CD4-positive, CD25-positive, alpha-beta regulatory T cell (primary cell): ENCODE results near the gene RHOU. TPM values are rescaled to one million over a fixed set of nuclear protein-coding genes. Genes with fewer than 3 reads are reported as not detected.

Experiments
- ATAC-seq, 2 donors: fragments of 150-1000 bp; cut with Tn5 transposase; one replicate each; pipeline ENCODE4 v1.10.0; 2021; ENCODE audit warnings: low read depth in 2 of 2, moderate number of reproducible peaks in 2 of 2, moderate library complexity in 1 of 2
- DNase-seq, 3 donors: peaks; one replicate each; pipeline versions ENCODE4 v3.0.0 to v3.0.0-alpha.2; 2012 to 2022; ENCODE audit warnings: mixed read lengths in 1 of 3
- H3K27ac ChIP-seq: one replicate; pipeline ENCODE4 v1.7.0; 2013; ENCODE audit warnings: mild to moderate bottlenecking, low read length; ENCODE audit not compliant: insufficient read depth, poor library complexity, severe bottlenecking
- H3K27me3 ChIP-seq: one replicate; pipeline ENCODE4 v1.7.0; 2013; ENCODE audit warnings: low read length; ENCODE audit not compliant: control insufficient read depth, insufficient read depth
- H3K36me3 ChIP-seq: one replicate; pipeline ENCODE4 v1.7.0; 2013; ENCODE audit warnings: mild to moderate bottlenecking, low read length, moderate library complexity; ENCODE audit not compliant: control insufficient read depth, insufficient read depth
- H3K4me1 ChIP-seq: 2 replicates; pipeline ENCODE4 v1.7.0; 2013; ENCODE audit warnings: mild to moderate bottlenecking, low read length; ENCODE audit not compliant: insufficient read depth, control insufficient read depth, poor library complexity, severe bottlenecking
- H3K4me3 ChIP-seq: one replicate; pipeline ENCODE4 v1.7.0; 2013; ENCODE audit warnings: low read depth, mild to moderate bottlenecking, low read length, moderate library complexity
- H3K9me3 ChIP-seq, 2 experiments: 1 replicate in 1 of 2; 2 replicates in 1 of 2; pipeline ENCODE4 v1.7.0; 2013; ENCODE audit warnings: low read length in 2 of 2, mild to moderate bottlenecking in 1 of 2, moderate library complexity in 1 of 2; ENCODE audit not compliant: control insufficient read depth in 2 of 2
- H3K27ac Mint-ChIP-seq, 3 donors: one replicate each; pipeline ENCODE4 v1.8.0; 2020 to 2022; ENCODE audit warnings: mild to moderate bottlenecking in 3 of 3, mixed read lengths in 3 of 3, moderate library complexity in 2 of 3
- H3K27me3 Mint-ChIP-seq: one replicate; pipeline ENCODE4 v1.8.0; 2022; ENCODE audit warnings: mild to moderate bottlenecking, mixed read lengths
- H3K36me3 Mint-ChIP-seq: one replicate; pipeline ENCODE4 v1.8.0; 2020; ENCODE audit warnings: mixed read lengths
- H3K4me1 Mint-ChIP-seq, 4 donors: one replicate each; pipeline ENCODE4 v1.8.0; 2020 to 2022; ENCODE audit warnings: mixed read lengths in 4 of 4, mild to moderate bottlenecking in 1 of 4
- H3K4me3 Mint-ChIP-seq, 4 donors: one replicate each; pipeline ENCODE4 v1.8.0; 2020 to 2022; ENCODE audit warnings: mild to moderate bottlenecking in 4 of 4, mixed read lengths in 4 of 4, moderate library complexity in 3 of 4
- H3K9me3 Mint-ChIP-seq, 7 donors: one replicate each; pipeline ENCODE4 v1.8.0; 2020 to 2022; ENCODE audit warnings: mixed read lengths in 7 of 7, mild to moderate bottlenecking in 3 of 7, moderate library complexity in 2 of 7
- polyA plus RNA-seq, 4 donors: library from polyadenylated mRNA; unstranded; fragments of 300-500 nt; fragmentation: Illumina TruSeq; gene quantifications; one replicate each; pipeline ENCODE4 v1.2.3, GENCODE V29; 2021
- total RNA-seq: library from RNA; stranded (reverse); gene quantifications from one replicate; pipeline ENCODE4 v1.2.3, GENCODE V29; 2022

The RHOU gene
- total and polyA plus RNA-seq, 5 donors from 2014 or later: 0.05 to 1.6 (median 0.15) TPM

DNA sequence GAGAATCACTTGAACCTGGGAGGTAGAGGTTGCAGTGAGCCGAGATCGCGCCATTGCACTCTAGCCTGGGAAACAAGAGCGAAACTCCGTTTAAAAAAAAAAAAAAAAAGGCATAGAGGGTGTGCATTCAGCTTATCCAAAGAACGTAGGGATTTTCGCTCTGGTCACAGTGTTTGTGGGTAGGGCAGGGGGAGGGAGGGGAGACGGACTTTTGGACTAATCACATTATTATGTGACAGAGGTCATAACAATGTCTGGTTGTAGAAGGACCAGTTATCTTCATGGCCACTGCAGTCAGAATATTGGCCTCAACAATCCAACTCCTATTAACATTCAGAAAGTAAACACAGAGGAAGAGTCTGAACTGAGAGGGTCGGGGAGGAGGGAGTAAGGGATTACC is 25.7 kb downstream of the RHOU start:
- peaks cover 0 to 3% (median 0%) of the 10 kb centered on the region in 7 donors for H3K9me3 Mint-ChIP-seq
- DNase-seq (no peak), ATAC-seq (no peak)
- peaks cover 5% of the 10 kb centered on the region for H3K27me3 ChIP-seq
- H3K36me3 Mint-ChIP-seq: no peaks in the 10 kb centered on the region
- H3K4me1 ChIP-seq: peaks cover 9% of the 10 kb centered on the region
- H3K27me3 Mint-ChIP-seq: peaks cover 19% of the 10 kb centered on the region
- no peak overlapping the region for H3K27ac Mint-ChIP-seq
- H3K27ac ChIP-seq: no peak overlapping the region
- H3K36me3 ChIP-seq: no peaks in the 10 kb centered on the region
- H3K4me3 Mint-ChIP-seq: no peak overlapping the region
- no peak overlapping the region for H3K4me3 ChIP-seq
- no peaks in the 10 kb centered on the region for H3K9me3 ChIP-seq
- peaks cover 4 to 12% (median 9%) of the 10 kb centered on the region in 4 donors for H3K4me1 Mint-ChIP-seq

DNA sequence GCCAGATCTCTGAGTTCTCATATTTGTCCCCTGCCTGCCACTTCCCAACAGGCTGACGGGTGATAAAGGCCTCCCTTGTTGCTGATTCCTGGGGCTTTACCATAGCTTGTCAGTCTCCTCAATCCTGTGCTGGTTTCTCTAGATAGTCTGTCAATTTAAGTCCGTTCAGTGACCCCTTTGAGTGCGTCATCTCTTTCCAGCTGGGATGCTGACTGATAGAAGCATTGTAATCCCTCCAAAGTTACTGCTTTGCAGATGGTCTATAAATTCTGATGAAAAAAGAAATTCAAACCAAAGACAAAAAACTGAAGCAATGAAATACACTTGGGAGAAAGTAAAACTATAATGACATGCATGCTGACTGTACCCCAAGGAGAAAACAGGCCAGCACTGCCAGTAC is 28.3 kb downstream of the RHOU start:
- Histone ChIP-seq H3K4me1 (peaks cover 9% of the 10 kb centered on the region), H3K4me3 (no peak overlapping the region), H3K27ac (no peak overlapping the region), H3K9me3 (no peaks in the 10 kb centered on the region), H3K36me3 (no peaks in the 10 kb centered on the region), H3K27me3 (peaks cover 5% of the 10 kb centered on the region)
- Mint-ChIP-seq H3K4me3 (no peak overlapping the region), H3K27ac (no peak overlapping the region), H3K9me3 (peaks cover 0 to 1% (median 0%) of the 10 kb centered on the region in 7 donors), H3K36me3 (no peaks in the 10 kb centered on the region), H3K27me3 (peaks cover 17% of the 10 kb centered on the region), H3K4me1 (peaks cover 4 to 13% (median 10%) of the 10 kb centered on the region in 4 donors)
- DNase-seq (no peak), ATAC-seq (no peak)

DNA sequence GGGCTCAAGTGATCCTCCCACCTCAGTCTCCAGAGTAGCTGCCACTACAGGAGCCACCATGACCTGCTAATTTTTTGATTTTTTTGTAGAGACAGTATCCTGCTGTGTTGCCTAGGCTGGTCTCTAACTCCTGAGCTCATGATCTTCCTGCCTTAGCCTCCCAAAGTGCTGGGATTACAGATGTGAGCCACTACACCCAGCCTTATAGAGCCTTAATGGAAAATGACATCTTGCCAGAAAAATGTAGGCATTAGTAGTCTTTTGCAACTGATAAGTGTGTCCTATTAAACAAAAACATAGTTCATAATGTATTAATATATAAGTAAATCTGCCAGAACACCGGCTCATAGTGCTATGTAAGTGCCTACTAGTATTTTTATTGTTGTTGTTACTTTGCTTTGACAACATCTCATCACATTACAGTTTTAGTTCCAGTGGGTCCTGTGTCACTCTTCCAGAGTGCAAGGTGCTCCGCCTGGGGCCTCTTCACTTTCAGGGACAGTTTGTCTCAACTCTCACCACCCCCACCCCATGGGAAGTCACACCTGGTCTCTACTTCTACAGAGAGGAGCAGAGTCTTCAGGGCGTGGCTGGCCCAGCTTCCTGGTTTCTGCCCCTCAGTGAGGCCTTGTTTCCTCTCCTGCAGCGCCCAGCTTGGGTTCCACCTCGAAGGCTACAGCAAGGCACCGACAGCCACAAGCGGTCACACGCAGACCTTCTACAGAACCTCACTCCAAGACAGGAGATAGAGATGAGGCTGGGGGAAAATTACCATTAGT is 30.1 kb downstream of the RHOU start:
- Mint-ChIP-seq H3K4me1 (peaks cover 4 to 13% (median 10%) of the 10 kb centered on the region in 4 donors), H3K4me3 (no peak overlapping the region), H3K9me3 (no peaks in the 10 kb centered on the region), H3K27me3 (peaks cover 19% of the 10 kb centered on the region), H3K27ac (peak overlapping the region; percentile 14 to 59 (median 54)), H3K36me3 (no peaks in the 10 kb centered on the region)
- no peak for ATAC-seq
- Histone ChIP-seq H3K27ac (no peak overlapping the region), H3K4me1 (peaks cover 9% of the 10 kb centered on the region), H3K9me3 (no peaks in the 10 kb centered on the region), H3K27me3 (peaks cover 3% of the 10 kb centered on the region), H3K36me3 (no peaks in the 10 kb centered on the region), H3K4me3 (no peak overlapping the region)
- DNase-seq: peak in 2 of 3 donors; percentile 10 to 73

DNA sequence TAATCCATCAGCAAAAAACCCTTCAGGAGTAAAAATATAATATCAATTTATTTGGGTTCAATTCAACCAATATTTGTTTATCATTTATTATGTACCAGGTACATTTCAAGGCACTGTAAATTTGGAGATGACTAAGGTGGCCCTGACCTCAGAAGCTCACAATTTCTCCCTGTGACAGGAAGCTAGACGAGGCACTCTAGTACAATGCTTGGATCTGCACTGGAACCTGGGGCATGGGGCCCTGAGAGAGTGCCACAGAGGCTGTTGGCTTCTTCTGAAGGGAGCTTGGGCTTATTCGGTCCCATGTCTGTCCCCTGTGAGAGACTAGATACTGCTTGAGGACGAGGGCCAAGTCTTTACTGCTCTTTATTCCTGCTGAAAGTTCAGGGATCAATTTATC is 31.5 kb downstream of the RHOU start:
- ATAC-seq (no peak), DNase-seq (no peak)
- Histone ChIP-seq H3K27me3 (peaks cover 3% of the 10 kb centered on the region), H3K4me1 (peaks cover 9% of the 10 kb centered on the region), H3K36me3 (no peaks in the 10 kb centered on the region), H3K27ac (no peak overlapping the region), H3K9me3 (no peaks in the 10 kb centered on the region), H3K4me3 (no peak overlapping the region)
- H3K4me1 Mint-ChIP-seq: peaks cover 4 to 13% (median 10%) of the 10 kb centered on the region in 4 donors
- no peak overlapping the region for H3K27ac Mint-ChIP-seq
- no peak overlapping the region for H3K4me3 Mint-ChIP-seq
- peaks cover 15% of the 10 kb centered on the region for H3K27me3 Mint-ChIP-seq
- no peaks in the 10 kb centered on the region for H3K9me3 Mint-ChIP-seq
- H3K36me3 Mint-ChIP-seq: no peaks in the 10 kb centered on the region

DNA sequence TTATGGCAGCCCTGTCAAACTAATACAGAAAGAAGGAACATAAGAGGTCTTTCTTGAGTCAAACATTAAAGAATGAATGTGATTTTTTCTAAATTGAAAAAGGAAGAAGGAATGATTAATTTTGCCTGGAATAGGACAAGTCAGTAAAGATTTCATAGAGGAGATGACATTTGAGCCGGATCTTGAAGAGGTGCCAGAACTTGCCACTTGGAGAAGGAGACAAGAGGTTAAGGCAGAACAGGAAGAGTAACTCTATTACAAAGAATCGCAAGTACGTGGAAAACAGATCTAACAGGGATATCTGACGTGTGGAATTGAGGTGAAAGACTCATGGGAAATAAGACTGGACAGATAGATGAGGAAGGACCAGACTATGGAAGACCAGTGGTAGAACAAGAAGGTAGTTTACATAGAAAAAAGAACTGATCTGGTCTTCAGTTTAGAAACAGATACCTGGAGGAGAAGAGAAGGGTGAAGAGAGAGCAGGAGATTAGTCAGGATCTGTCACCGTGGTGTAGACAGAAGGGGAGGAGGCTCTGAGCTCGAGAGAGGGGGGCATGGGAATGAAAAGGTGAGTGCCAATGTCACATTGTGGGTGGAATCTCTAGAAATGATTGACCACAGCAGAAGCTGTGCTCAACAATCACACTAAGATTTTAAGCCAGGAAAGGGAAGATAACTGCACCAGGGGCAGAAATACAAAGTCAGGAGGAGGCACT is 32.5 kb downstream of the RHOU start:
- no peaks in the 10 kb centered on the region for H3K36me3 Mint-ChIP-seq
- H3K27me3 ChIP-seq: peaks cover 3% of the 10 kb centered on the region
- no peak overlapping the region for H3K4me3 Mint-ChIP-seq
- peaks cover 9% of the 10 kb centered on the region for H3K4me1 ChIP-seq
- H3K4me3 ChIP-seq: no peak overlapping the region
- H3K27me3 Mint-ChIP-seq: peaks cover 15% of the 10 kb centered on the region
- no peaks in the 10 kb centered on the region for H3K9me3 ChIP-seq
- DNase-seq: no peak
- H3K27ac Mint-ChIP-seq: no peak overlapping the region
- H3K9me3 Mint-ChIP-seq: no peaks in the 10 kb centered on the region
- no peak overlapping the region for H3K27ac ChIP-seq
- H3K4me1 Mint-ChIP-seq: peaks cover 4 to 13% (median 10%) of the 10 kb centered on the region in 4 donors
- H3K36me3 ChIP-seq: no peaks in the 10 kb centered on the region
- no peak for ATAC-seq

DNA sequence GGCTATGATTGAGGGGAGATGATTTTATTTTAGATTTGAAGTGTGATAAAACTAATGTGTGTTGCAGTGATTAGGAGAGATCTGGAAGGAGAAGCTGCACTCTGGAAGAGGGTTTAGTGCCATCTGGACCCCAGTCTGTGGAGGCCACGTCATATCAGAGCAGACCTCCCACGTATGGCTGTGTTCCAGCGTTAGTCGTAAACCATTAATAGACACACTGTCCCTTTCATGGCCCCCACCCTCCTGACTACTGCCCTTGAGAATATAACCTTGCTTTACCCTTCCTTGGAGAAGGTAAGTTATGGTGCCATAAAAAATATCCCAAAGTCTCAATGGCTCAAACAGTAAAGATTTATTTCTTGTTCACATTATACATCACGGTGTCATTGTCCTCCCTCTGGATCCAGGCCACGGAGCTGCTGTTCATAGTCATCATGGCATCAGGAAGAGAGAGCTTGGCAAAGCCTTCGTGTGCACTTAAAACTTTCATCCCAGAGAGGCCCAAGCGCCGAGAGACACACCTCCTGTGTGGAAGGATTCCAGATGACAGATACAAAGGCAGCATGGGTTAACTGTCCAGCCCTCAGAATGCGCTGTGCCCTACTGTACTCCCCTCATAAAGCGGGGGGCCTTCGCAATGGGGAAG is 33.2 kb downstream of the RHOU start:
- no peak overlapping the region for H3K27ac Mint-ChIP-seq

DNA sequence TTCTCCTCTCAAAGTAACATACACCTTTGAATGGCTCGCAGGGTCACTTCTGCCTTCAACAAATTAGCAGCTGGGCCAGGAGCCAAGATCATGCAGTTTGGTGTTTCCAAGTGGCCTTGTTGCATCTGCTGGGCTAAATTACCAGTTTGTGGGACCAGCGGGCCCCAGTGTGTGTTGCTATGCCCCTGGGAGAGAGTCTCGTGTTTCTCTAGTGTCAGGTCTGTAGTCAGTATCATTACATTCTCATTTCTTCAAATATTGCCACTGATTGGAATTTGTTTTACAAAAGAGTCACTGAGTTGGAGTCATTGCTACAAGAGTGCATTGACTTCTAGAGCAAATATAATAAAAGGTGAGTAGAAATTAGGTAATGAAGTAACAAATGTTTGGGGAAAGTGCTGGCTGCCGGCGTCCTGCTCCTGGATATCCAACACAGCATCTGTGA is 35.5 kb downstream of the RHOU start:
- H3K9me3 ChIP-seq: no peaks in the 10 kb centered on the region
- no peak overlapping the region for H3K27ac Mint-ChIP-seq
- peaks cover 1% of the 10 kb centered on the region for H3K4me1 ChIP-seq
- H3K9me3 Mint-ChIP-seq: no peaks in the 10 kb centered on the region
- peaks cover 15% of the 10 kb centered on the region for H3K27me3 Mint-ChIP-seq
- no peak for DNase-seq
- no peak overlapping the region for H3K4me3 Mint-ChIP-seq
- H3K4me1 Mint-ChIP-seq: peaks cover under 1 to 5% (median 2%) of the 10 kb centered on the region in 4 donors
- no peak overlapping the region for H3K27ac ChIP-seq
- H3K36me3 Mint-ChIP-seq: no peaks in the 10 kb centered on the region
- H3K36me3 ChIP-seq: no peaks in the 10 kb centered on the region
- peaks cover 3% of the 10 kb centered on the region for H3K27me3 ChIP-seq
- no peak overlapping the region for H3K4me3 ChIP-seq
- ATAC-seq: no peak

More for the DNA sequence above, 33.2 kb downstream of the RHOU start:
- Mint-ChIP-seq H3K4me3 (no peak overlapping the region), H3K27me3 (peaks cover 15% of the 10 kb centered on the region), H3K36me3 (no peaks in the 10 kb centered on the region), H3K9me3 (no peaks in the 10 kb centered on the region), H3K4me1 (peaks cover 4 to 13% (median 10%) of the 10 kb centered on the region in 4 donors)
- no peaks in the 10 kb centered on the region for H3K9me3 ChIP-seq
- H3K4me3 ChIP-seq: no peak overlapping the region
- no peaks in the 10 kb centered on the region for H3K36me3 ChIP-seq
- no peak for ATAC-seq
- H3K4me1 ChIP-seq: peaks cover 9% of the 10 kb centered on the region
- no peak for DNase-seq
- no peak overlapping the region for H3K27ac ChIP-seq
- peaks cover 3% of the 10 kb centered on the region for H3K27me3 ChIP-seq
